HG02973 (cell line): ENCODE measurements around the gene TAS1R2.
"Not testable (repeated sequence)": the region's sequence is repeated elsewhere in the genome, so short reads cannot be mapped to it uniquely, and the experiment has no call there.

ENCODE experiments used
- ATAC-seq: cut with Tn5 transposase; IDR thresholded peaks from one replicate; pipeline ENCODE4 v1.9.1; 2021; ENCODE audit warnings: moderate library complexity; ENCODE audit not compliant: unreplicated experiment

Gene TAS1R2

DNA sequence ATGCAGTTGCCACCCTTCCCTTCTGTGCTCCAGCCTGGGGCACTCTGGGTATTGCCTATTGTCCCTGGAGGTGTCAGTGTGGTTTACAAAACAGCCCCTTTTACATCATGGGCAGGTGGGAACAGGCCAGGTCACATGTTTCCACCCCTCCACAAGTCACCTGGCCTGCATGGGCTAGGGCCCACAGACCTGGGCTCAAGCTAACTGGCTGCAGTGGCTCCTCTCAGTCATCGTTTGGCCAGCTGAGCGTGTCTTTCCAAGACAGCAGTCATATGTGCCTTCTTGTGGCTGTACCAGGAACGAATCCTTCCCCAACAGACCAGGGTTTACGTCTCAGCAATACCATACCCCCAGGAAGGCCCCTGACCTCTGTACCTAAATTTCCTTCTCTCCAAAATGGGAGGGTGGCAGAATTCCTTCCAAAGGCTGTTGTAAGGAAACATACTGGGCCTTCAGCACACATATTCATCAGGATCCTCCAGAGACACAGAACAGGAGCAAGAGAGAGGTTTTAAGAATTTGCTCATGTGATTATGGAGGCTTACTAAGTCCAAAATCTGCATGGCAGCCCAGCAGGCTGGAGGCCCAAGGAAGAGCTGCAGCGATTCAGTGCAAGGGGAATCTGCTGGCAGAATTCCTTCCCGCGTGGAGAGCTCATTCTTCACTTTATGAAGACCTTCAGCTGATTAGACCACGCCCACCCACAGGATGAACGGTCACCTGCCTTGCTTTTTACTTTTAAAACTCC lies 10.6 kb upstream of the TAS1R2 start:
- no peak for ATAC-seq

DNA sequence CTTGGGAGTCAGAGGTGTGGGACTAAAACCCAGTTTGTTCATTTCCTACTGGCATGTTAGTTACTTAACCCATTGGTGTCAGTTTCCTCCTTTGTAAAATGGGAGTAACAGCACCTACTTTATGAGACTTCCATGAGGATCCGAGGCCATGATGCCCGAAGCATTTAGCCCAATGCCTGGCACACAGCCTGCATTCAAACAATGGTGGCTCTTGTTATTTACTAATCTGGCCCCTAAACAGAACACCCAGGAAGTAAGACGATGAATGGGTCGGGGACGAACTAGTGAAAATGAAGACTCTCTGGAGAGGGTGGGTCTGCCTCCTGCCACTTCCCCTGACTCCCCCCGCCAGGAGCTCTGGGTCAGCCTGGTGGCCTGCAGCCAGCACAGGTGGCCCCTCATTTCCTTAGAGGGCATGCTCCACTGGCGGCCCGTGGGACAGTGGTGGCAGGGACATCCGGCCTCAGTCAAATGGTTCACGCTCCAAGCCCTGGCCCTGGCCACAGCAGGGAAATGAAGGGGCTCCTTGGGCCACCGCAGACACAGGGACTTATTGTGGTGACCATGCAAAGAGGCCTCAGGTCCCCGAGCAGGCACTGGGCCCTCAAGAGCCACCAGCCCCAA lies 9.5 kb upstream of the TAS1R2 start:
- ATAC-seq: no peak

DNA sequence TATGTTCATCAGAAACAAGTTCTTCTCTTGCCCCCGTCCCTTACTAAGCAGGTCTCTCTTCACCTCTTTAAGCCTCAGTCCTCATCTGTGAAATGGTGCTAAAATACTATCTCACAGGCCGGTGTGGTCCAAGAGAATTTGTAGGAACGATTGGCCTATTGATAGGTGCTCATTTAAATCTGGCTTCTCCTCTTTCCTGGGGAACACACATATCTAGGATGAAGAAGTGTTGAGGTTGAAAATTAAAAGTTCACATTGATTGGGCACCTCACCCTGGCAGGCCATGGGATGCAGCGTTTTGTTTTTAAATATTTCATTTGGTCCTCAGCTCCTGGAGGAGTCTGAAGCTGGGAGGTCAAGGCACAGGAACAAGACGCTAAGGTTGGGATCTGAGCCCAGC lies 8.9 kb upstream of the TAS1R2 start:
- ATAC-seq: no peak

DNA sequence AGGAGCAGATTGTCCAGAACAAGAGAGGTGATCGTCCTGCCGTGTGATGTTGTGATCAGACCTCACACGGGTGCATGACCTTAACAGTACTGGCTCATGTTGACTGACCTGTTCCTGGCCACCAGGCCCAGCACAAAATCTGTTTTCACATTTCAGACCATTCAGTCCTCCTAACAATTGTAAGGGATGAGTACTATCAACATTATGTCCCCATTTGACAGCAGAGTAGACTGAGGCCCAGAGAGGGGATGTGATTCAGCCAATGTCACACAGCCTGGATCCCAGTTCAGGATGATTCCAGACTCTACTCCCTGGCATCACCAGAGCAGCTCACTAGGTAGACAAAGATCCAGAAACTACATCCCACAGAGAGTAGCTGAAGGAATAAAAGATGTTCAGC lies 7.4 kb upstream of the TAS1R2 start:
- no peak for ATAC-seq

DNA sequence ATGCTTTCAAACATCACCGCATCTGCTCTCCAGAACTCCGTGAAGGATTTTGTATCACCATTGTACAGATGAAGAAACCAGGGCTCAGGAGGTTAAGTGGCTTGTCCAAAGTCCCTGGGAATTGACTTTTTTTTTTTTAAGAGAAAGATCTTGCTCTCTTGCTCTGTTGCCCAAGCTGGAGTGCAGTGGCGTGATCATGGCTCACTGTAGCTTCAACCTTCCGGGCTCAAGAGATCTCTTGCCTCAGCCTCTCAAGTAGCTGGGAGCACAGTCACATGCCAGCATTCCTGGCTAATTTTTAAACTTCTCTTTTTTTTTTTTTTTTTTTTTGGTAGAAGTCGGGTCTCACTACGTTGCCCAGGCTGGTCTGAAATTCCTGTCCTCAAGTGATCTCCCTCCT lies 6.9 kb upstream of the TAS1R2 start:
- no peak for ATAC-seq

DNA sequence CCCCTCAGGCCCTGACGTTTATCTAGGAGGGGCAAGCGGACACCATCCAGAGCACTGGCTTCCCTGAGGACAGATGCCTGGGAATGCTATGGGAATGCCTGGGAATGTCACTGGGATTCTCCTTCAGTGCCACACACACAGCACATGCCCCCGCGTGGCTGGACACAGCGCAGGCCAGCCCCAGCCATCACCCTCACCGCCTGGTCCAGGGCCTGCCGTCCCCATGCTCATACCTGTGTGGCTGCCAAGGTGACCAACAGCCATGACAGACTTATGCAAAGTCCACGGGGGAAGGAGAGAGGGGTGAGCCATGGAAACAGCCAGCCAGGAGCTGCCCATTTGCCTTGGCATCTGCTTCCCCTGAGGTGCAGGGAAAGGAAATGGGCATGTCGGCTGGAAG lies 5.7 kb upstream of the TAS1R2 start:
- ATAC-seq: no peak

DNA sequence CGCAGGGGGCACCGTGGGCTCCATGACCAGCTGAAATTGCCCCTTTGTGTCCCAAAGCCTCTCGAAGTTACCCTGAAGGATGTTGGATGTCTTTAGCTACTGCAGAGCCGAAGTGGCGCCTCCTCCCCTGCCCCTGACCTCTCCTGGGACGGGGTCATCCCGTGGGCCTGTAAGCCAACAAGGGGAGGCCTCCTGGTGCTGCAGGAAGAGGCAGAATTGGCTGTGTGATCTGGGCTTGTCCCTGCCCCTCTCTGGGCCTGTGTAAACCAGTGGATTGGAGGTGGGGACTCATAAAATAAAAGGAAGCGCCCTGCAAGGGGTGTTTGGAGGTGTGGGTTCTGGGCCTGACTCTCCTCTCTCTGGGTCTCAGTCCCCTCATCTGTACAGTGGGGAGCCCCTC lies 2.1 kb upstream of the TAS1R2 start:
- no peak for ATAC-seq

DNA sequence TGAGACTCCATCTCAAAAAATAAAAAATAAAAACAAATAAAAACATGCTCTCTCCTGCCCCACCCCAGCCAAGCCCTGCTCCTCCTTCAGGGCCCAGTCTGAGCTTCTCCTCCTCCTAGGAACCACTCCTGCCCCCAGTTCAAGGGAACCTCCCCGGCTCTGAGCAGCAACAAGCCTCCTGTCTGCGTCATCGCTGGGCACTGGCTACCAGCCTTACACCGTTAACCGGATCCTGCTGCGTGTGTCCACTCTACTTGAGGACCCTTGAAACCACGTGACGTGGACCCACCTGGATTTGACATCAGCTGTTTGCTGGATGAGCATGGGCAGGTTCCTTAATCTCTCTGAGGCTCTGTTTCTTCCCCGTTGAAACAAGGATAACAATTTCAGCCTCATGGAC lies 1.6 kb upstream of the TAS1R2 start:
- no peak for ATAC-seq

DNA sequence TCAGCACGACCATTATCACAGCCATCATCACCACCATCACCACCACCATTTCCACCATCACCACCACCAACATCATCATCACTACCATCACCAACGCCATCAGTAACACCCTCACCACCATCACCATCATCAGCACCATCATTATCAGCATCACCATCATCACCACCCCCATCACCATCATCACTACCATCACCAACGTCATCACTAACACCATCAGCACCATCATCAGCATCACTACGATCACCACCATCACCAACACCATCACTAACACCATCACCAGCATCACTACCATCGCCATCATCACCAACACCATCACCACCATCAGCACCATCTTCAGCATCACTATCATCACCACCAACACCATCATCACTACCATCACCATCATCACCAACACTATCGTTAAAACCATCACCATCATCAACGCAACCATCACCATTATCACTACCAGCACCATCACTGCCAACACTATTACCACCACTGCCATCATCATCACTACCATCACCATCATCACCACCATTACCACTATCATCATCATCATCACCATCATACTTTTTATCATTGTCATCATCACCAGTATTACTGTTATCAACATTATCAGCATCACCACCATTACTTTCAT lies 1.3 kb downstream of the TAS1R2 start:
- no peak for ATAC-seq

DNA sequence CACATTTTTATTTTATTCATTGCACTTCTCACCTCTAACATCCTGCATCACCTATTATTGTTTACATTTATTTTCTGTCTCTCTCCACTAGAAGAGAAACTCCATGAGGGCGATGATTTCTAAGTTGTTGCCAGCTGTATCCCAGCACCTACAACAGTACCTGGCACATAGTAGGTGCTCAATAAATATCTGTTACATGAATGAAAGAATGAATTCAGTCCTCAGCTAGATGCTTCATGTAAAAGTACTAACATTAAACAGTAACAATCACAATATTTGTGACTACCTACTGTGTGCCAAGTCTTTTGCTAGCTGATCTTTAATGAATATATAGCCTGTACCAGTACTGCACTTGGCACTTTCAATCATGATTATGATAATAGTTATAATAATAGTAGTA lies 3.0 kb downstream of the TAS1R2 start:
- no peak for ATAC-seq

DNA sequence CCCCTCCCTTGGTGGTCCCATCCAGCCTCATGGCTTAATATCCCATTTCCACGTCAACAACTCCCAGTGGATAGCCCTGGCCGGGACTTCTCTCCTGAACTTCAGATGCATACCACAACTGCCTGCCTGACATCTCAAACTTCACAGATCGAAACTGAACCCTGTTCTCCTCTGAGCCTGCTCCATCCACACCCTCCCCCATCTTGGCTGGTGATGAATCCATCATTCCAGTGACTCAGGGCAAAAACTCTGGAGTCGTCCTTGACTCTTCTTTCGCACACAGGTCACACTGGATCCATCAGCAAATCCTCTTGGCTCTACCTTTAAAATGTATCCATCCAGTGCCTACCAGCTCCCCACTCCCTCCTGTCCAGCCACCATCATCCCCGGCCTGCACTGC lies 3.9 kb downstream of the TAS1R2 start:
- no peak for ATAC-seq

DNA sequence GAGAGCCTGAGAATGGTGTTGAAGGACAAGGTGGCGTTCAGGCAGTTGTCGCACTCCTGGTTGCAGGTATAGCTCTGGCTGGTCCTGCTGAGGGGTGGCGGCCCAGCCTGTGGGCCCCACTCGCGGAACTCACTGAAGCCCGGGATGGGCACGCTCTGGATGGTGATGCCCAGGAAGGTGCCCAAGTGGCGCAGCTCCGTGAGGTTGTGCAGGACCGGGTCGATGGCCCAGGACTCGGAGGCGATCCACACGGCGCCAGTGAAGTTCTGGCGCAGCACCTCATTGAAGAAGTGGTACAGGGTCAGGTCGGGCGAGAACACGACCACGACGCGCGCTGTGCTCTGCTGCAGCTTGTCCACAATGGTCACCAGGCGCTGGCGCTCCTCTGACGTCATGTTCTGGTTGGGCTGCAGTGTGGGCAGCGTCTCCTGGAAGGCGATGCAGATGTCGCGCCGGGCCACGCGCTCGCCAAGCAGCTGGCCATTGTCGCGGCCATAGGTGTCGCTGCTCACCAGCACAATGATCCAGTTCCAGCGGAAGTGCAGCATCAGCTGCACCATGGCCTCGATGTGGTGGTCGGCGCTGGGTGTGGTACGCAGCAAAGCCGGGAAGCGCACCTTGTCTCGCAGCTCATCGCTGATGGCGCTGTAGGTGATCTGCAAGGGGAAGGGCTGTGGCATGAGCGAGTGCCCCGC lies 5.0 kb downstream of the TAS1R2 start:
- no peak for ATAC-seq

DNA sequence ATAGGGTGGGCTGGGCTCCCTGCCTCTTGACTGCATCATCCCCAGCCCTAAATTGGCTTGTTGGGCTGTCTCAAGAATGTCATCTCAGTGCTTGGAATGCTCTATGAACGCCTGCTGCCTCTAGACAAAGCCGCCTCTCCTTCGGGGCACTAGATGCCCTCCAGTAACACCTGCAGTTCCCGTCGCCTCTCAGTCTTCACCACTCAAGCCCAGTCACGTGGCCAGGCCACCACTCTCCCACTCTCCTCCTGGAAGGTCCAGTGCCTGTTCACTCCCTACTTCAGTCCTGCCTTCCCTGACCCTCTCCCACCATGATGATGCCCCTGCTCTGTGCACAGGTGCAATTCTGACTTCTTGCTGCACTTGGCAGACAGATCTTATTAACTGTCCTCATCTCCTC lies 7.0 kb downstream of the TAS1R2 start:
- ATAC-seq: no peak

DNA sequence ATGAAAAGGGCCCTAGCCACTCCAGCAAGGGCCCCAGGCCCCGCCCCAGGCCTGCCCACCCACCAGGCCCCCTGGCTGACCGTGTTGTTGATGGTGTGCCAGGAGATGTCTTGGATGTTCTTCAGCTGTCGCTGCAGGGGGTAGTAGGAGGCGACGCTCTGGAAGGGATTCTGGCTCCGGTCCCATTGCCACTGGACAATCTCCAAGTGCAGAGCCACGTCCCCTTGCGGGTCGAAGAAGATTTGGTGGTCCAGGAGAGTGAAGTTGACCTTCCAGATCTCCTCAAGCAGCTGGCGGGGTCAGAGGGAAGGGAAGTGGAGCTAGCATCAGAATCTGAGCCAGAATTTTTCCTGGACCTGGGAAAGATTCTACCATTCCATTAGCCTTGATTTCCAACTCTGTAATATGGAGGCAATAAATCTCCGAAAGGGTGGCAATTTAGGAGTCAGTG lies 10.2 kb downstream of the TAS1R2 start:
- no peak for ATAC-seq

DNA sequence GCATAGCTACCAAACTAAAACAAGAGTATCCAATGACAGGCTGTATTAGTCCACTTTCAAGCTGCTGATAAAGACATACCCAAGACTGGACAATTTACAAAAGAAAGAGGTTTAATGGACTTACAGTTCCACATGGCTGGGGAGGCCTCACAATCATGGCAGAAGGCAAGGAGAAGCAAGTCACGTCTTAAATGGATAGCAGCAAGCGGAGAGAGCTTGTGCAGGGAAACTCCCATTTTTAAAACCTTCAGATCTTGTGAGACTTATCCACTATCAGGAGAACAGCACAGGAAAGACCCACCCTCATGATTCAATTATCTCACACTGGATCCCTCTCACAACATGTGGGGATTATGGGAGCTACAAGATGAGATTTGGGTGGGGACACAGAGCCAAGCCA lies 11.7 kb downstream of the TAS1R2 start:
- ATAC-seq: not testable (repeated sequence)

DNA sequence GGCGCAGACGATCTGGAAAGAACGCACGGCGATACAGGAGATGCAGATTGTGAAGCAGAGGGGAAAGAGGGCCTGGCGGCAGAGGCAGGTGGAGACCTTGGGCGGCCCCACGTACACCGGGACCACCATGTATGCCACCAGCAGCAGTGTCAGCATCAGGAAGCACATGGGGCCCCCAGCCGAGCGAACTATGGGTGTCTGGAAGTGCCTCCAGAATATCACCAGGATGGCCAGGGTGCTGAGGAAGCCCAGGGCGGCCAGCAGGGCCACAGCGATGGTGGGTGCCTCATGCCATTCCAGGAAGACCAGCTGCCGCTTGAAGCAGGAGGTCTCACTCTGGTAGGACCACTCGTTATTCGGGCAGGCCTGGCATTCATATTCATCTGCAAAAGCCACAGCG lies 19.3 kb downstream of the TAS1R2 start:
- ATAC-seq: no peak

DNA sequence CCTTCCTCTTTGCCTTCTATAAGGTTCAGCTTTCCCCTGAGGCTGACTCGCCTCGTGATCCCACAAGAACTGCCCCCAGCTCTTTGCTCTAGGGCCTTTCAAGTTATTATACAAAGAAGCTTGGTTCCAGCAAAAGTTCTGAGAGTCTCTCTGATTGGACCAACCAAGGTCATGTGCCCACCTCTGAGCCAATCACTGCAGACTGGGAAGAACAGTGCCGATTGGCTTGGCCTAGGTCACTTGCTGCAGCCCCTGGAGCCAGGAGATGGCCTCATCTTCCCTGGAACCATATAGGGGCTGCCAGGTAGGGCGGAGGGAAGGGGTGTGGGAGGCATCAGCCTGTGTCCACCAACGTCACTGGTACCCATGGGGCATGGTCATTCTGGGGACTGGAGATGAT lies 22.8 kb downstream of the TAS1R2 start:
- ATAC-seq: no peak

DNA sequence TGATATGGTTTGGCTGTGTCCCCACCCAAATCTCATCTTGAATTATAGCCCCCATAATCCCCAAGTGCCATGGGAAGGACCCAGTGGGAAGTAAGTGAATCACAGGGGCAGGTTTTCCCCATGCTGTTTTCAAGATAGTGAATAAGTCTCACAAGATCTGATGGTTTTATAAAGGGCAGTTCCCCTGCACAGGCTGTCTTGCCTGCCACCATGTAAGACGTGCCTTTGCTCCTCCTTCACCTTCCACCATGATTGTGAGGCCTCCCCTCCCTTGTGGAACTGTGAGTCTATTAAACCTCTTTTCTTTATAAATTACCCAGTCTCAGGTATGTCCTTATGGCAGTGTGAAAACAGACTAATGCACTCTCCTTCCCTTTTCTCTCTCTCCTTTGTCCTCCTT lies 27.1 kb downstream of the TAS1R2 start:
- ATAC-seq: not testable (repeated sequence)

DNA sequence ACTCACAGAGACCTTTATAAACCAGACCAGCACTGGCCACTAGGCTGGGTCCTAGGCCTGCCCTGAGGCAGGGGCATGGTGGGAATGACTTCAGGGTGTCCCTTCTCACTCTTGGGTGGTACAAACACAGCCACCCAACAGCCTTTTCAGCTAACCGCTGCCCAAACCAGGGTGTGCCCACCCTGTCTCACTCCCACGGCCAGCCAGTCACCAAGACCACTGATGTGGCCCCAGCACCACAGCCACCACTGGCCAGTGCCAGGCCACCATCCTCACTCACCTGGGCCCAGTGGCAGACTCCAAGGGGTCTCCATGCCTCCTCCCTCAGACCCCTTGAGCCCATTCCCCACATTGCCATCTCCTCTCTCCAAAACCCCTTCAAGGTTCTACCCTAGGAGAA lies 27.8 kb downstream of the TAS1R2 start:
- no peak for ATAC-seq

DNA sequence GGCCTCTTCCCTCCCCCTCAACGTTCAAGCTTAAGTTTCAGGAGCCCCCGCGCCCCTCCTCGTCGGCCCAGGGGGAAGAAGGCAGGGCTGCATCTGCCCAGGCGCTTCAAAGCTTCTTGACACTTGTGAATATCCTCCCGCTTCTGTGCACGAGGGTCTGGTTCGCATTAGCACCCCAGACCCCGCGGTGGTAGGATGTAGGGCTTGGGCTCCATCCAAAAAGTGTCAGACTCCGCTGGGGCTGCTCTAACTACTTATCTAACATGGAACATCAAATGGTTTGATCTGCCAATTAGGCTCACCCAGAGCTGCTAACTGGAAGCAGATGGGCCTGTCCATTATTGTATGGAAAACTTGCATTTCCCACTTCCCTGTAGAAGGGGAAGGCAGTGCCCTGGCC lies 28.9 kb downstream of the TAS1R2 start:
- ATAC-seq: no peak

DNA sequence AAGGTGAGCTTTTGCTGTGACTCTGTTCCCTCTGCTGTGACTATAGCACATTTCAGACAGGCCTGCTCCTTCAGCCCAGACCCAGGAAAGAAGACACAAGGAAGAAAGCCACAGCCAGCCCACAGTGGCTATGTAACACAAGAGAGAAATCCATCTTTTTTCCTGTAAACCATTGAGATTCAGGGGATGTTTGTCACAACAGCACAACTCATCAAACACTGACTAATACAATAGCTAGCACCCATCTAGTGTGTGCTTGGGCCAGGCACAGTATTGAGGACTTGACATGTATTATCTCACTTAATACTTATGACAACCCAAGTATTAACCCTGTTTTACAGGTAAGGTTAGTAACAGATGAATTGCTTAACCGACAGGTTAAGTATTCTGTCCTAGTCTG lies 29.8 kb downstream of the TAS1R2 start:
- ATAC-seq: no peak

DNA sequence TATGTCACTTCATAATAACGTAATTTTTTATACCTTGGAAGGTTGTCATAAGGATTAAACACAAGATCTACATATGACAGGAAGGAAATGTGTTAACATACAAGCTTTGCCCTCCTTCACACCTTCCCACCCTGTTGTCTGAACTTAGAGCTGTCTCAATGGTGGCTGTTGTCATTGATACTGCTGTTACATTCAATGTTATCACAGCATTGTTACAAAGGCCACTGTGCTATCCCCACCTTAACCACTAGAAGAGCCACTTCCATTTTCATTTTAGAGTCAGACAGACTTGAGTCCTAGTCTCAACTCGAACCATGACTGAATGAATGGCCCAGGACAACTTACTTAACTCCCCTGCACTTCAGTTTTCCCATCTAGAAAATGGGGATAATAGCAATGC lies 31.2 kb downstream of the TAS1R2 start:
- no peak for ATAC-seq
